Measurements from ENCODE around the gene INO80. TPM values are rescaled to one million over a fixed set of nuclear protein-coding genes. Genes with fewer than 3 reads are reported as not detected.

INO80 gene
- total RNA-seq, 4 donors from 2014 or later, result 17.5 to 111 (median 40.1) TPM

DNA sequence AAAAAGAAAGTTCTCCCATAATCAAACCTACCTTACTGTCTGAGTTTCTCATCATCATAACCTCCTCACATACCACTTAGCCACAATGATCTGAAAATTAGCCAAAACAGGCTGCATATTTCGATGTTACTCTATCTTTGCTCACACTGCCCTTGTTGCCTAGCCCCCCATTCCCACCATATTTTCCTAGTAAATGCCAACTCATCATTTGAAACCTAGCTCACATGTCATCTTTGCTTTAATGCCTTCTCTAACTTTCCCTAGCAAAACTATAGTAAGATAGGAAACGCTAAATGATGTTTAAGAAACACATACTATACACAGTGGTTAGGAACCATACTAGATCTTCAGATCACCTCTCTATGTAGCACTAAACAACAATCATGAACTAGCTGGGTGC, 64.9 kb downstream of the INO80 start:
- no peak overlapping the region for H3K4me3 ChIP-seq
- H3K36me3 ChIP-seq, result peaks cover 0 to 94% (median 0%) of the 10 kb centered on the region in 3 donors
- H3K9me3 ChIP-seq, result no peaks in the 10 kb centered on the region
- H3K27me3 ChIP-seq, result no peaks in the 10 kb centered on the region
- H3K27ac ChIP-seq, result no peak overlapping the region
- no peak for DNase-seq
- TF ChIP-seq, protein P1, sequence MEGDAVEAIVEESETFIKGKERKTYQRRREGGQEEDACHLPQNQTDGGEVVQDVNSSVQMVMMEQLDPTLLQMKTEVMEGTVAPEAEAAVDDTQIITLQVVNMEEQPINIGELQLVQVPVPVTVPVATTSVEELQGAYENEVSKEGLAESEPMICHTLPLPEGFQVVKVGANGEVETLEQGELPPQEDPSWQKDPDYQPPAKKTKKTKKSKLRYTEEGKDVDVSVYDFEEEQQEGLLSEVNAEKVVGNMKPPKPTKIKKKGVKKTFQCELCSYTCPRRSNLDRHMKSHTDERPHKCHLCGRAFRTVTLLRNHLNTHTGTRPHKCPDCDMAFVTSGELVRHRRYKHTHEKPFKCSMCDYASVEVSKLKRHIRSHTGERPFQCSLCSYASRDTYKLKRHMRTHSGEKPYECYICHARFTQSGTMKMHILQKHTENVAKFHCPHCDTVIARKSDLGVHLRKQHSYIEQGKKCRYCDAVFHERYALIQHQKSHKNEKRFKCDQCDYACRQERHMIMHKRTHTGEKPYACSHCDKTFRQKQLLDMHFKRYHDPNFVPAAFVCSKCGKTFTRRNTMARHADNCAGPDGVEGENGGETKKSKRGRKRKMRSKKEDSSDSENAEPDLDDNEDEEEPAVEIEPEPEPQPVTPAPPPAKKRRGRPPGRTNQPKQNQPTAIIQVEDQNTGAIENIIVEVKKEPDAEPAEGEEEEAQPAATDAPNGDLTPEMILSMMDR (IDR thresholded peaks at IDR 0.05), result no peak
- no peak for TF ChIP-seq POLR2A (IDR thresholded peaks at IDR 0.05)
- no peaks in the 10 kb centered on the region for H3K4me1 ChIP-seq

GRCh38 chr15:41048852-41049251, 67.2 kb downstream of the INO80 start:
- Histone ChIP-seq H3K27ac (peak overlapping the region in 1 of 4 donors; percentile 61), H3K27me3 (no peaks in the 10 kb centered on the region), H3K9me3 (no peaks in the 10 kb centered on the region), H3K36me3 (peaks cover 0 to 93% (median 0%) of the 10 kb centered on the region in 3 donors), H3K4me3 (no peak overlapping the region), H3K4me1 (no peaks in the 10 kb centered on the region)
- no peak for DNase-seq
- TF ChIP-seq POLR2A (IDR thresholded peaks at IDR 0.05), result no peak
- TF ChIP-seq, protein P1 (IDR thresholded peaks at IDR 0.05), result no peak

DNA sequence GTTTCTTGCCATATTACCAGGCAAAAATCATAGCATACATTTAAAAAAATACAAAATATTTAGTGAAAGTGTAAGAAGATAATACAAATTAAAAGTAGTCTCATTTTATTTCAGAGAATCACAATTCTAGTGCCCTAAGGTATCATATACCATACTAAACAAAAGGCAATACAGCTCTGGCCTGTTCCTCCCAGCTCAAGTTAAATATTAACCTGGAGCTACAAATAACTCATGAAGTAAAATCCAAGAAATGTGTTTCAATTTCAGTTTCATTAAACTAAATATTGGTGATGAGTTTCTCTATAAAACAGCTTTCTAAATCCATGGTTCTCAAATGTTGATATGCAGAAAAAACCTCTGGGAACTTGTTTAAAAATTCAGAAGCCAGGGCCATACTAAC, 67.7 kb downstream of the INO80 start:
- H3K27ac ChIP-seq, result peak overlapping the region in 1 of 4 donors; percentile 61
- H3K36me3 ChIP-seq, result peaks cover 0 to 93% (median 0%) of the 10 kb centered on the region in 3 donors
- H3K9me3 ChIP-seq, result no peaks in the 10 kb centered on the region
- H3K4me3 ChIP-seq, result no peak overlapping the region
- H3K4me1 ChIP-seq, result no peaks in the 10 kb centered on the region
- no peaks in the 10 kb centered on the region for H3K27me3 ChIP-seq
- TF ChIP-seq POLR2A (IDR thresholded peaks at IDR 0.05), result no peak
- TF ChIP-seq, protein P1 (IDR thresholded peaks at IDR 0.05), result no peak
- DNase-seq, result no peak

DNA sequence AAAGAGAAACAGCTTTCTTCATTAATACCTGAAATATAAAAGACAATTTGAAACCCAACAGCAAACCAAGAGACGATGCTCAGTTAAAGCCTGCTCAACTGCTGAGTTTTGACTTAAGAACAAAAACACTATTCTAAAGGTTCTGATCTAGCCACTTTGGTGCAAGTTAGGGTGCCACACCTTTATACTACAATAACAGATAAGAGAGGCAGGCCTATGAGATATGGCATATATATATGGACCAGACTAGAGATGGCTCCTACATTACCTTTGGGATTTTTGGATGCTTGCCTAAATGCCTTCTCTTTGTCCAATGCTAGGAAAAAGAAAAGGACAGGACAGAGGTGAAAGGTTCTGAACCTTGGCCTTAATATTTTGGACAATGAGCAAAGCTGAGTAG, 68.6 kb downstream of the INO80 start:
- no peaks in the 10 kb centered on the region for H3K9me3 ChIP-seq
- no peaks in the 10 kb centered on the region for H3K4me1 ChIP-seq
- no peak overlapping the region for H3K27ac ChIP-seq
- no peak overlapping the region for H3K4me3 ChIP-seq
- TF ChIP-seq, protein P1 (IDR thresholded peaks at IDR 0.05), result no peak
- no peak for TF ChIP-seq POLR2A (IDR thresholded peaks at IDR 0.05)
- DNase-seq, result no peak
- peaks cover 0 to 93% (median 0%) of the 10 kb centered on the region in 3 donors for H3K36me3 ChIP-seq
- H3K27me3 ChIP-seq, result no peaks in the 10 kb centered on the region

DNA sequence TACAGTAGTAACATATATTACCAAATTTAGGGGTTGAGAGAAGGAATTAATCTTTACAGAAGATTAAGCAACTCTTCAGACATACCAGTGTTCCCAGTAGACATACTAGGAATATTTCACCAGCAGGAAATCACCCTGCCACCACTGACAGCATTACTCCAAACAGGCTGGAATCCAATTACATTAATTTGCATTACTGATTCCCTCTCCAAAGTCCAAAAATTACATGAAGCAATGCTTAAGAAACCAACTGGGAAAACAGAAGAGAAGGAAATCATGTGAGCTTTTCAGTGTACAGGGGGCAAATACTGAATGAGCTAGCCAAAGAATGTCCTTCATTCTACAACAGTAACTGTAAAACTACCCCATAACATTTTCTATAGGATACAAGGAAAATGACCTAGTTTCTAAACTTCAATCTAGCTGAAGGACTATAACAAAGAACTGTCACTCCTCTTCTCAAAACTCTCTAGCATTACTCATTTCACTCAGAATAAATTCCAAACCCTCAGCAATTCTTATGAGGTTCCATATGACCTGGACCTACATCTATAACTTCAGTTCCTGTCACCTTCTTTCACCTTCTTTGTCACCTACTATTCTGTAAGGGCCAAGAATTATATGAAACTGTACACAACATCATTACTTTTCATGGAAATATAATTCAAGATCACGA, 72.7 kb downstream of the INO80 start:
- TF ChIP-seq, protein P1 (IDR thresholded peaks at IDR 0.05), result no peak
- no peak for TF ChIP-seq POLR2A (IDR thresholded peaks at IDR 0.05)
- H3K27me3 ChIP-seq, result no peaks in the 10 kb centered on the region
- no peaks in the 10 kb centered on the region for H3K4me1 ChIP-seq
- no peak overlapping the region for H3K4me3 ChIP-seq
- no peak for DNase-seq
- H3K9me3 ChIP-seq, result no peaks in the 10 kb centered on the region
- H3K36me3 ChIP-seq, result peaks cover 0 to 85% (median 0%) of the 10 kb centered on the region in 3 donors
- no peak overlapping the region for H3K27ac ChIP-seq
